GM18867 (cell line): ENCODE measurements around the gene POMGNT1.

ENCODE experiments used
- ATAC-seq: cut with Tn5 transposase; IDR thresholded peaks from one replicate; pipeline ENCODE4 v1.9.1; 2021; ENCODE audit warnings: mild to moderate bottlenecking, moderate library complexity; ENCODE audit not compliant: unreplicated experiment

The POMGNT1 gene

GRCh38 chr1:46211051-46211450 lies 12.8 kb upstream of the POMGNT1 start:
- no peak for ATAC-seq

GRCh38 chr1:46210561-46210960 lies 12.3 kb upstream of the POMGNT1 start:
- no peak for ATAC-seq

- ATAC-seq: no peak
Observed at GRCh38 chr1:46206399-46206798, 8.2 kb upstream of the POMGNT1 start.

GRCh38 chr1:46205791-46206190 lies 7.6 kb upstream of the POMGNT1 start:
- ATAC-seq: no peak

- ATAC-seq: no peak
Observed at GRCh38 chr1:46205141-46205540, 6.9 kb upstream of the POMGNT1 start.

- no peak for ATAC-seq
Observed at GRCh38 chr1:46204406-46204742, 6.1 kb upstream of the POMGNT1 start.

GRCh38 chr1:46203738-46204405 lies 5.6 kb upstream of the POMGNT1 start:
- no peak for ATAC-seq

GRCh38 chr1:46199233-46199749 lies 1.1 kb upstream of the POMGNT1 start:
- ATAC-seq: no peak

- ATAC-seq: no peak
Observed at GRCh38 chr1:46197560-46197963, 672 bp downstream of the POMGNT1 start.

GRCh38 chr1:46196609-46197008 lies 1.6 kb downstream of the POMGNT1 start:
- ATAC-seq: no peak

- no peak for ATAC-seq
Observed at GRCh38 chr1:46194641-46195193, 3.5 kb downstream of the POMGNT1 start.

- ATAC-seq: no peak
Observed at GRCh38 chr1:46193984-46194570, 4.2 kb downstream of the POMGNT1 start.

GRCh38 chr1:46193285-46193684 lies 4.9 kb downstream of the POMGNT1 start:
- ATAC-seq: no peak

- no peak for ATAC-seq
Observed at GRCh38 chr1:46192171-46192570, 6.1 kb downstream of the POMGNT1 start.

GRCh38 chr1:46191033-46191701 lies 7.1 kb downstream of the POMGNT1 start:
- no peak for ATAC-seq

- no peak for ATAC-seq
Observed at GRCh38 chr1:46190539-46190938, 7.7 kb downstream of the POMGNT1 start.

- no peak for ATAC-seq
Observed at GRCh38 chr1:46188295-46189030, 9.8 kb downstream of the POMGNT1 start.

GRCh38 chr1:46187106-46187869 lies 10.9 kb downstream of the POMGNT1 start:
- ATAC-seq: no peak

GRCh38 chr1:46186076-46186475 lies 12.2 kb downstream of the POMGNT1 start:
- no peak for ATAC-seq

- no peak for ATAC-seq
Observed at GRCh38 chr1:46184920-46185658, 13.1 kb downstream of the POMGNT1 start.
